Testis (tissue), 3 donors: ENCODE measurements around the gene GNAI1. TPM values are rescaled to one million over a fixed set of nuclear protein-coding genes. Genes with fewer than 3 reads are reported as not detected.

ENCODE experiments used
- DNase-seq: peaks from one replicate; pipeline ENCODE4 v3.0.0-alpha.2; 2019
- H3K27ac ChIP-seq, 2 donors: fragments of 200-600 bp; sonication (generic); one replicate each; pipeline ENCODE4 v1.5.1; 2019
- H3K27me3 ChIP-seq: fragments of 200-600 bp; sonication (generic); one replicate; pipeline ENCODE4 v1.5.1; 2019
- H3K36me3 ChIP-seq: fragments of 200-600 bp; sonication (generic); one replicate; pipeline ENCODE4 v1.5.1; 2017; ENCODE audit warnings: low read depth; ENCODE audit errors: missing control alignments
- H3K4me1 ChIP-seq: fragments of 200-600 bp; sonication (generic); one replicate; pipeline ENCODE4 v1.5.1; 2019
- H3K4me3 ChIP-seq, 2 donors: fragments of 200-600 bp; sonication (generic); one replicate each; pipeline ENCODE4 v1.5.1; 2017 to 2019
- H3K9me3 ChIP-seq: fragments of 200-600 bp; sonication (generic); one replicate; pipeline ENCODE4 v1.5.1; 2017
- POLR2A ChIP-seq: fragments of 450-650 bp; IDR thresholded peaks from one replicate; pipeline ENCODE4 v1.6.1; 2017; ENCODE audit warnings: antibody characterized with exemption, mild to moderate bottlenecking, moderate library complexity
- WGBS, 2 donors: methylation state at CpG; one replicate each; pipeline ENCODE4 v1.1.5; 2018; 5-methylcytosine and 5-hydroxymethylcytosine counted together
- intact Hi-C: fragments of 100-400 bp; cut with DNase I; formaldehyde crosslinking; loops from one replicate; pipeline ENCODE4 v1.15.1; 2023; ENCODE audit warnings: low total_unique reads
- polyA plus RNA-seq: library from polyadenylated mRNA; stranded (reverse); fragments of 350-450 nt; fragmentation: Illumina TruSeq; extraction: RNeasy Lipid Tissue Mini Kit (QIAGEN cat#74804); gene quantifications from one replicate; pipeline ENCODE4 v1.2.3, GENCODE V29; 2014; ENCODE audit warnings: low read depth, low replicate concordance; ENCODE audit not compliant: insufficient read depth
- total RNA-seq, 2 donors: library from RNA; depleted of rRNA; stranded (reverse); fragments of >200 nt; gene quantifications; one replicate each; pipeline ENCODE4 v1.2.3, GENCODE V29; 2016
- TF ChIP-seq, protein P1 (sequence below), 3 experiments: fragments of 450-650 bp in 2 of 3; fragments of 200-600 bp in 1 of 3; sonication (generic) in 1 of 3; IDR thresholded peaks; one replicate each; pipeline ENCODE4 v1.5.1; 2016 to 2019; ENCODE audit warnings: antibody characterized with exemption in 3 of 3, mild to moderate bottlenecking in 2 of 3, moderate library complexity in 1 of 3

Gene GNAI1
- total and polyA plus RNA-seq, 3 donors from 2014 or later, result 46.9 to 61.6 (median 59.0) TPM

DNA sequence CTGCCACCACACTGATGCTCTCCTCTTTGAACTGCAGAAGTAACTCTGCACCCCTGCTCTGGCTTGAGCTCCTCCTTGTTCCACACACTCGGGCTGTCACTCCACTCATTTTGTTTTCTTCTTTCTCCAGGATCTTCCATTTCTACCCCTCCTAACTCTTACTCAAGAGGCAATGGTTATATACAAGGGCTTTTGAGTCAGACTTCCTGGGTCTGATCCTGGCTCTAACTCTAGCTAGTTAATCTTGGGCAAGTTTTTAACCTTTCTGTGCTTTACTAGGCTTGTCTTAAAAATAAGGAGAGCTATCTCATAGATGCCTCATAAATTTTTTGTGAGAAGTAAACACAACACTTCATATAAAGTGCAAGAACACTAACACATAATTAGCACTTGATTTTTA is 45.3 kb upstream of the GNAI1 start:
- intact Hi-C loops, result no loop called here
- TF ChIP-seq POLR2A, result no peak
- TF ChIP-seq, protein P1, sequence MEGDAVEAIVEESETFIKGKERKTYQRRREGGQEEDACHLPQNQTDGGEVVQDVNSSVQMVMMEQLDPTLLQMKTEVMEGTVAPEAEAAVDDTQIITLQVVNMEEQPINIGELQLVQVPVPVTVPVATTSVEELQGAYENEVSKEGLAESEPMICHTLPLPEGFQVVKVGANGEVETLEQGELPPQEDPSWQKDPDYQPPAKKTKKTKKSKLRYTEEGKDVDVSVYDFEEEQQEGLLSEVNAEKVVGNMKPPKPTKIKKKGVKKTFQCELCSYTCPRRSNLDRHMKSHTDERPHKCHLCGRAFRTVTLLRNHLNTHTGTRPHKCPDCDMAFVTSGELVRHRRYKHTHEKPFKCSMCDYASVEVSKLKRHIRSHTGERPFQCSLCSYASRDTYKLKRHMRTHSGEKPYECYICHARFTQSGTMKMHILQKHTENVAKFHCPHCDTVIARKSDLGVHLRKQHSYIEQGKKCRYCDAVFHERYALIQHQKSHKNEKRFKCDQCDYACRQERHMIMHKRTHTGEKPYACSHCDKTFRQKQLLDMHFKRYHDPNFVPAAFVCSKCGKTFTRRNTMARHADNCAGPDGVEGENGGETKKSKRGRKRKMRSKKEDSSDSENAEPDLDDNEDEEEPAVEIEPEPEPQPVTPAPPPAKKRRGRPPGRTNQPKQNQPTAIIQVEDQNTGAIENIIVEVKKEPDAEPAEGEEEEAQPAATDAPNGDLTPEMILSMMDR (IDR thresholded peaks at IDR 0.05), result no peak
- no peaks in the 10 kb centered on the region for H3K4me1 ChIP-seq
- H3K9me3 ChIP-seq, result no peaks in the 10 kb centered on the region
- no peak overlapping the region for H3K4me3 ChIP-seq
- 76 to 85% methylated on average over 1 of the region's 1 CpG for WGBS, 2 donors
- no peak overlapping the region for H3K27ac ChIP-seq
- H3K27me3 ChIP-seq, result no peaks in the 10 kb centered on the region
- no peaks in the 10 kb centered on the region for H3K36me3 ChIP-seq
- no peak for DNase-seq

DNA sequence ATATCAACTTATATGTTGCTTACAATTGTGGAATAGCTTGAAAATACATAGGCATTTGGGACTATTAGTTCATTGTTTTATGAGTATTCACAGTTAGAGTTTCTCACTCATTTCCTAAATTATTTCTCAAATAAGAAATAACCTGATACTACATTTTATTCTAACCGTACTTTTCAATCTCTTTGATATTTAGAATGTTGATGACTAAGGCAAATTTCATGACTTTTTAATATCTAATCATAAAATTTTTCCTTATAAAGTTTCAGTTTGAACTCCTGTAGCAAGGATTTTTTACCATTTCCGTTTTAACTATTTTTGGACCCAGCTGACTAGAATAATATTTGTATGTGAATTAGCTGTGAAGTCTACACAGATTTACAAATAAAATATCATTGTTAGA is 41.3 kb upstream of the GNAI1 start:
- no peaks in the 10 kb centered on the region for H3K9me3 ChIP-seq
- H3K4me3 ChIP-seq, result no peak overlapping the region
- no peaks in the 10 kb centered on the region for H3K4me1 ChIP-seq
- TF ChIP-seq POLR2A, result no peak
- TF ChIP-seq, protein P1 (IDR thresholded peaks at IDR 0.05), result no peak
- 77 to 90% methylated on average over 2 of the region's 2 CpGs for WGBS, 2 donors
- no peaks in the 10 kb centered on the region for H3K27me3 ChIP-seq
- H3K27ac ChIP-seq, result no peak overlapping the region
- H3K36me3 ChIP-seq, result no peaks in the 10 kb centered on the region
- no peak for DNase-seq
- intact Hi-C loops, result no loop called here

DNA sequence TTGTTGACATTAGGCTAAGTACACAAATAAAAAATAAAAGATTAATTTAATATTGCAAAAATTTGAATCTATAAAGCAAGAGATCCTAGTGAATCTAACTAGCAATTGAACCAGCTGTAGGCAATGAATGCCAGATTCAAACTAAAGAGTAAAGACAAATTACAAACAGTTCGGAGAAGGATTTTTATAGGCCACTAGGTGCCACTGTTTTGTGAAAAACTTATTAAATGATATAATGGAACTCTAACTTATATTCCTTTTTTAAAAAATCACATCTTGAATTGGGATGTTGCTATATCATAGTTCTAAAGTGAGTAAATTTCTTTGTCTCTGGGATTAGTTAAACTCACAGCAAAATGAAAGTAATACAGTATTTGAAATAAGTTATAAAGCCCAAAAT is 39.1 kb upstream of the GNAI1 start:
- Histone ChIP-seq H3K4me3 (no peak overlapping the region), H3K27me3 (no peaks in the 10 kb centered on the region), H3K27ac (no peak overlapping the region), H3K4me1 (no peaks in the 10 kb centered on the region), H3K36me3 (no peaks in the 10 kb centered on the region), H3K9me3 (no peaks in the 10 kb centered on the region)
- intact Hi-C loops, result no loop called here
- DNase-seq, result no peak
- TF ChIP-seq, protein P1 (IDR thresholded peaks at IDR 0.05), result peak; percentile 30 to 48 (median 35)
- no peak for TF ChIP-seq POLR2A
- 12 to 22% methylated on average over 1 of the region's 1 CpG for WGBS, 2 donors

DNA sequence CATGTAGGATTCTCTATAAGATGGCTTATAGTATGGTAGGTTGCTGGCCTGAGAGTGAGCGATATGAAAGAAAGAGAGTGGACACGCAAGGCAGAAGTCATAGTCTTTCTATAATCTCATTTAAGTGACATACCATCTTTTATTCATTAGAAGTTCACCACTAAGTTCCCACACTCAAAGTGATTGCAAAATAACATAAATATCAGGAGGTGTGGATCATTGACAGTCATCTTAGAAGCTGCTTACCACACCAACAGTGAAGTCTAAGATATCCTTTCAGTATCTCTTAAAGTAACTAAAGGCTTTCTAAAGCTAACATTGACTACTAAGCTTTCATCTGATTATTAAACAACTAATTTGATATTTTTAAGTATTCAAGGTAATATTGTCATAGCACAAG is 36.9 kb upstream of the GNAI1 start:
- Histone ChIP-seq H3K27ac (no peak overlapping the region), H3K4me3 (no peak overlapping the region), H3K4me1 (no peaks in the 10 kb centered on the region), H3K27me3 (no peaks in the 10 kb centered on the region), H3K9me3 (no peaks in the 10 kb centered on the region), H3K36me3 (no peaks in the 10 kb centered on the region)
- TF ChIP-seq POLR2A, result no peak
- TF ChIP-seq, protein P1 (IDR thresholded peaks at IDR 0.05), result no peak
- no peak for DNase-seq
- intact Hi-C loops, result no loop called here
- WGBS, 2 donors, result 97 to 99% methylated on average over 2 of the region's 2 CpGs

DNA sequence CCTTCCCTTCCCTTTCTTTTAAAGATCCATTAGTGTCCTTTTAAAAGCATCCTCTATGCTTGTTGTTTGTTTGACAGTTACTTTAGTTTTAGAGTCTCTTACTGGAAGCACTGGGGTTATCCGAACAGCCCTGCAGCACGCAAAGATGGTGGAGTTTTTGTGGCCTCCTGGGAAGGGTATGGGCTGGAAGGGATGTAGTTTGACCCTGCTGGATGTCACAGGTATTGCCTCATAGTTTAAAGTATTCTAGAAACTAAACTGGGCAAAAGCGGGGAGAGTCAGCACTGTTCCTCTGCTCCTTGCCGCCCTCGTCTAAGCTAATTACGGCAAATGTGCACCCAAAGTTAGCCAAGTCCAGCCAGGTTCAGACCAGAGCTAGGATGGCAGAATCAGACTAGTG is 35.8 kb upstream of the GNAI1 start:
- H3K4me1 ChIP-seq, result no peaks in the 10 kb centered on the region
- no peak overlapping the region for H3K27ac ChIP-seq
- intact Hi-C loops, result no loop called here
- DNase-seq, result no peak
- TF ChIP-seq POLR2A, result no peak
- TF ChIP-seq, protein P1 (IDR thresholded peaks at IDR 0.05), result no peak
- H3K4me3 ChIP-seq, result no peak overlapping the region
- H3K36me3 ChIP-seq, result no peaks in the 10 kb centered on the region
- no peaks in the 10 kb centered on the region for H3K27me3 ChIP-seq
- H3K9me3 ChIP-seq, result no peaks in the 10 kb centered on the region
- 92 to 96% methylated on average over 6 of the region's 6 CpGs for WGBS, 2 donors
